Fibroblast of mammary gland (primary cell): ENCODE measurements around the gene TLCD1.

ENCODE experiments used
- DNase-seq: peaks from one replicate; pipeline ENCODE4 v3.0.0-alpha.2; 2010; ENCODE audit warnings: low read depth
- H3K4me3 ChIP-seq: 2 replicates; pipeline ENCODE4 v1.5.1; 2011; ENCODE audit warnings: low read depth, mild to moderate bottlenecking, low read length, moderate library complexity; ENCODE audit not compliant: control insufficient read depth
- CTCF ChIP-seq: conservative IDR thresholded peaks from 2 replicates; pipeline ENCODE4 v1.5.1; 2011; ENCODE audit warnings: low read depth, low read length, inconsistent platforms; ENCODE audit not compliant: control insufficient read depth, insufficient read depth

TLCD1 gene

DNA sequence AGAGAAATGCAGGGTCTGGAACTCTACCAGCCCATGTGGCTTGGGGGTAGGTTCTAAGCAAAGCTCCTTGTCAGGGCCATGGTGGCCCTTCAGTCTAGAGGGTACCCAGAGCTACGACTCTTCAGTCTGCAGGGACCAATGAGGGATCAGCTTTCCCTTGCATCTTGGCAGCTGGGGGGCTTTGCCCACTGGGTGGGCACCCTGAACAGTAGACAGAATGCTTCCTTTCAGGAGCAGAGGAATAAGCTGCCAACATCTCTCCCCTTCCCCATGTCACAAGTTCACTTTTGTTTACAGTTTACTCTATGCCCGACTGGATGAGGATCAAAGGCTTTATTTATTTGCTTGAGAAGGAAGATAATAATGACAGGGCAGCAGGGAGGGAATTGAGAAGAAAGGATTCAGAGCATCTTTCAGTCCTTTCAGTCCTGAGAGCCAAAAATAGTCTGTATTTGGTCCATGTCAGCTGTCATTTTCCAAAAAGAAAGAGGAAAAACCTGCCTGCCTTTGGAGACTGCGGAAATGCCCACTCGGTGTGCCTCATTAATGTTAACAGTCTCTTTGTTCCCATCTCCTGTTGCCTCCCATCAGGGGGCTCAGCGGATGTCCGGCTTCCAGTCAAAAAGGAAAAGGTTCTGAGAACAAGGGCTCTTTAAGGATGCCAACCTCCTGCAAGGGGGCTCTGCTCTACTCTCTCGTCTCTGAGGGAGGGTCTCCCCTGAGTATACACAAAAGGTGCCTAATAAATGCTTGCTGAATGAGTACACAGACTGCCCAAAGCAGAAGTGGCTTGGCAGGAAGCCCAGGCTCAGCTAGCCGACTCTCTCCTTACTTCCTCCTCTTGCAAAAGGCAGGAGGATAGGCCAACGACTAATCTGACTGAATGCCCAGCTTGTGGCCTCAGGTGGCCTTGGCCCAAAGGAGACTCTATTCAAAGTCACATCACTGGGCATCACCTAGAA is 34.8 kb upstream of the TLCD1 start:
- H3K4me3 ChIP-seq = no peak overlapping the region
- no peak for TF ChIP-seq CTCF
- DNase-seq = peak; percentile 76

DNA sequence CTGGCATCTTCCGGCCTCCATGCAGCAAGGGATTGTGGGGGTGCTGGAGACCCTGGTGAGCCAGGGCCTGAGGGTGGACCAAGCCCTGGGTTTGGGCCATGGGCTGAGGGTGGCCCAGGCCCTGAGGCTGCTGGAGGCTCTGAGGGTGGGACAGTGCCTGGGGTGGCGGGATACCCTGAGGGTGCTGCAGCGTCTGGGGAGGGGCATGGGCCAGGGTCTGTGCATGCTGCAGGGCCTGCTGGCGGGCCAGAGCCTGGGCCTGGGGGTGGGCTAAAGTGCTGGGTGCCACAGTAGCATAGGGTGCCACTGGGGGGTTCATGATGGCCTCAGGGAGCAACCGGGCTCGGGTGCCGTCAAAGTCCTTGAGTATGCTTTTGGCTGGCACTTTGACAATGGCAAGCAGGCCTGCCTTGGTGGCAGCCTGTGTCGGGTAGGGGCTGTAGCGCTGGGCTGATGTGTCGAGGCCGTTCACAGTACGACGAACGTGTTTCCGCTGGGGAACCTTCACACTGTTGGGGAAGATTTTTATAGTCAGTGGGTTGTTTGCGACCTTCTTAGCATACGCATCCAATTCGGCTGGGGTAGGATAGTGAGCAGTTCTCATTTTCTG is 33.3 kb upstream of the TLCD1 start:
- no peak overlapping the region for H3K4me3 ChIP-seq
- no peak for DNase-seq
- TF ChIP-seq CTCF = no peak

- no peak for DNase-seq
- H3K4me3 ChIP-seq = no peak overlapping the region
- TF ChIP-seq CTCF = no peak
Measured at GRCh38 chr17:28758411-28759121, 32.5 kb upstream of the TLCD1 start.

DNA sequence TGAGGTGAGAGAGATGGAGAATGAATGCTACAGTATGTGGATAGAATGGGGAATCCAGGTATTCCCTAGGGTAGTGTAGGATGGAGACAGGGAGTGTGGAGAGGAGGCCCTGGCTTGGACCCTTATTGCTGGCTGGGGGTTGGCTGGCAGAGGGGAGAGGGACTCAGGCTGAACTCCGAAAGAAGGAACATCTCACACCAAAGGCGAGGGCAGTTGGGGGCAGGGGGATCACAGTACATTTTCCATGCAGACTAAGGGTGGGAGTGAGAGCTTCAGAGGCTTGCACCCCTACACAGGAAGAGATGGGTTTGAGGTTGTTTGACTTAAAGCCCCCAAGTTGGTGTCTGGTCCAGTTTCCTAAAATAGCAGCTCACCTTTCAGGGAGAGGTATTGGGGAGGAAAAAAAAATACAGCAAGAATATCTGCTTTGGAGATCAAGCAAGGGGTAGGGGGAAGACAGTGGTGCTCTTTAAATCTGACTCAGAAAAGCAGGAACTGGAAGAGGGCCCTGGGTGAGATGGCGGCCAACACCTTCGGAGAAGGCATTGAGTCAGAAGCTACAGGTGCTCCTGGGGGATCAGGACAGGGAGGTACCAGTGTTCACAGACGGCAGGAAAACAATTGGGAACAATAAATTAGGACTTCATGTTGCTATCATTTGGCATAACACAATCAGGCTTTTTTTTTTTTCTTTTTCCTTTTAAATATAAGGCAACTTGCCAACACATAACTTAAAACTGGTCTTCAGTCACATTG is 30.2 kb upstream of the TLCD1 start:
- no peak for DNase-seq
- H3K4me3 ChIP-seq = no peak overlapping the region
- no peak for TF ChIP-seq CTCF

DNA sequence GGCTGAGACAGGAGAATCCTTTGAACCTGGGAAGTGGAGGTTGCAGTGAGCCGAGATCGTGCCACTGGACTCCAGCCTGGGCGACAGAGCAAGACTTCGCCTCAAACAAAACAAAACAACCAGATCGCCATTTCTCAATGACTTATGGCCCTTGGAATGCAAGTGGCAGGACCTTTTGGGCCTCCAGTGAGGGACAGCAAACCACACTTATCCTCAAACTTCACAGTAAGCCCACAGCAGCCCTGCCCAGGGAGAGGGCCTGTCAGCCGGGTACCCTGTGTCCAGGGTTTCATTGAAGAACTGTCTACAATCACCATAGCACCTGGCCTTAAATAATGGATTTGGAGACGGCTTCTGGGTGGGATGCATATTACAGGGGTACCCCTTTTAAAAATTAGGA is 29.5 kb upstream of the TLCD1 start:
- no peak for TF ChIP-seq CTCF
- no peak overlapping the region for H3K4me3 ChIP-seq
- DNase-seq = no peak
